ENCODE data around the gene PDF. TPM values are rescaled to one million over a fixed set of nuclear protein-coding genes. Genes with fewer than 3 reads are reported as not detected.

Gene PDF
- total RNA-seq, 1 donor from 2014 or later: 20.1 TPM

DNA sequence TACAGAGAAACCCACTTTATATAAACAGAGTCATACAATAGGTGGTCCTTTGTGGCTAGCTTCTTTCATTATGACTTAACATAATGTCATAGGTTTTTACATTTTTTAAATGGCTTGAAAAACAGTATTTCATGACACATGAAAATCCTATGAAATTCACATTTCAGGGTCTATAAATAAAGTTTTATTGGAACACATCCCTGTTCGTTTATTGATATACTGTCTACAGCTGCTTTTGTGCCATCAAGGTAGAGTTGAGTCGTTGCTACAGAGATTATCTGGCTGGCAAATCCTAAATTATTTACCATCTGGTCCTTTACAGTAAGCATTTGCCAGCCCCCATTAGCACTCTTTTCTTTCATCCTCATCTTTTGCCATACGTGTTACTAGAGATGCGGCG, 16.9 kb downstream of the PDF start:
- Mint-ChIP-seq H3K27me3 (ENCODE audit: low read depth) (no peaks in the 10 kb centered on the region), H3K4me1 (peaks cover 19% of the 10 kb centered on the region), H3K4me3 (peak overlapping the region; percentile 87)

DNA sequence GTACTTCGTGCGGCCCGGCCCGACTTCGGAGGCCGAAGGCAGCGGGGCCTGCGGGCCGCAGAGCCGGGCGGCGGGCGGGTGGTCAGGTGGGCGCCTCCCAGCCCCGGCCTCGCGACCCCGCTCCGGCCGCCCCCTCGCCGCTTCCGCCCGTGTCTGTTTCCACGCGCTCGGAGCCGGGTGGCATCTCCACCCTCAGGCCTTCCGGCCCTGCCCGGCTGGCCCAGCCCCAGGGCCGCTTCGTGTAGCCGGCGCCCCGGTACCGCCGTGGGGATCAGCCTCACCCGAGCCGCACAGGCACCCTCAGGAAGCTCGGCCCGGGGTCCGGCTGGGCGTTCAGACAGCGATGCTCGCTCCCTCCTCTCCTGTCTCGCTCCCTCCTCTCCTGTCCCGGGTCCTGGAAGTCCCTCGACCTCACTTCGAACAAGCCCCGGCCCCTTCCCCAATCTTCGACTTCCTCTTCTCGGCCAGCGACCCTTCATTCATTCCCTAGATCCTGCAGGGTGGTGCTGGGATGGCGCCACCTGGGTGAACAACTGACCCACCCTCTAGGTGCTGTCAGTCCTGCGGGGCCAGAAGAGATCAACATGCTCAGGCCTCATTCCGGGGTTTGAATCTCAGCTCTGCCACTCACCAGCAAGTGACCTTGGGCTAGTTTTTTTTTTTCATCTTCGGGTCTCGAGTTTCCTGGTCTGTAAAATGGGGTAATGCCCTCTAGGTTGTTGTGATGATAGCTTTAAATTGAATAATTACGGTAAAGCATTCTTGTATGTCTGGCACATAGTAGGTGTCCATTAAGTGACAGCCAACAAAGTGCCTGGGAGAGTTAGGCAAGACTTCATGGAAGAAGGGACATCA, 18.6 kb downstream of the PDF start:
- Mint-ChIP-seq H3K9me3 (no peaks in the 10 kb centered on the region), H3K4me3 (peak overlapping the region; percentile 99), H3K27me3 (ENCODE audit: low read depth) (no peaks in the 10 kb centered on the region), H3K27ac (ENCODE audit: unreplicated experiment) (peak overlapping the region; percentile 96), H3K4me1 (peaks cover 19% of the 10 kb centered on the region), H3K36me3 (ENCODE audit: low read depth) (peaks cover 12% of the 10 kb centered on the region)
- TF ChIP-seq, protein P1, sequence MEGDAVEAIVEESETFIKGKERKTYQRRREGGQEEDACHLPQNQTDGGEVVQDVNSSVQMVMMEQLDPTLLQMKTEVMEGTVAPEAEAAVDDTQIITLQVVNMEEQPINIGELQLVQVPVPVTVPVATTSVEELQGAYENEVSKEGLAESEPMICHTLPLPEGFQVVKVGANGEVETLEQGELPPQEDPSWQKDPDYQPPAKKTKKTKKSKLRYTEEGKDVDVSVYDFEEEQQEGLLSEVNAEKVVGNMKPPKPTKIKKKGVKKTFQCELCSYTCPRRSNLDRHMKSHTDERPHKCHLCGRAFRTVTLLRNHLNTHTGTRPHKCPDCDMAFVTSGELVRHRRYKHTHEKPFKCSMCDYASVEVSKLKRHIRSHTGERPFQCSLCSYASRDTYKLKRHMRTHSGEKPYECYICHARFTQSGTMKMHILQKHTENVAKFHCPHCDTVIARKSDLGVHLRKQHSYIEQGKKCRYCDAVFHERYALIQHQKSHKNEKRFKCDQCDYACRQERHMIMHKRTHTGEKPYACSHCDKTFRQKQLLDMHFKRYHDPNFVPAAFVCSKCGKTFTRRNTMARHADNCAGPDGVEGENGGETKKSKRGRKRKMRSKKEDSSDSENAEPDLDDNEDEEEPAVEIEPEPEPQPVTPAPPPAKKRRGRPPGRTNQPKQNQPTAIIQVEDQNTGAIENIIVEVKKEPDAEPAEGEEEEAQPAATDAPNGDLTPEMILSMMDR (conservative IDR thresholded peaks at IDR 0.05): no peak
- peak; percentile 33 for DNase-seq (ENCODE audit: low read depth, low spot score)

More for the DNA sequence above, 16.9 kb downstream of the PDF start:
- Mint-ChIP-seq H3K36me3 (ENCODE audit: low read depth) (peaks cover 12% of the 10 kb centered on the region), H3K27ac (ENCODE audit: unreplicated experiment) (no peak overlapping the region), H3K9me3 (no peaks in the 10 kb centered on the region)
- TF ChIP-seq, protein P1 (conservative IDR thresholded peaks at IDR 0.05): no peak
- no peak for DNase-seq (ENCODE audit: low read depth, low spot score)

DNA sequence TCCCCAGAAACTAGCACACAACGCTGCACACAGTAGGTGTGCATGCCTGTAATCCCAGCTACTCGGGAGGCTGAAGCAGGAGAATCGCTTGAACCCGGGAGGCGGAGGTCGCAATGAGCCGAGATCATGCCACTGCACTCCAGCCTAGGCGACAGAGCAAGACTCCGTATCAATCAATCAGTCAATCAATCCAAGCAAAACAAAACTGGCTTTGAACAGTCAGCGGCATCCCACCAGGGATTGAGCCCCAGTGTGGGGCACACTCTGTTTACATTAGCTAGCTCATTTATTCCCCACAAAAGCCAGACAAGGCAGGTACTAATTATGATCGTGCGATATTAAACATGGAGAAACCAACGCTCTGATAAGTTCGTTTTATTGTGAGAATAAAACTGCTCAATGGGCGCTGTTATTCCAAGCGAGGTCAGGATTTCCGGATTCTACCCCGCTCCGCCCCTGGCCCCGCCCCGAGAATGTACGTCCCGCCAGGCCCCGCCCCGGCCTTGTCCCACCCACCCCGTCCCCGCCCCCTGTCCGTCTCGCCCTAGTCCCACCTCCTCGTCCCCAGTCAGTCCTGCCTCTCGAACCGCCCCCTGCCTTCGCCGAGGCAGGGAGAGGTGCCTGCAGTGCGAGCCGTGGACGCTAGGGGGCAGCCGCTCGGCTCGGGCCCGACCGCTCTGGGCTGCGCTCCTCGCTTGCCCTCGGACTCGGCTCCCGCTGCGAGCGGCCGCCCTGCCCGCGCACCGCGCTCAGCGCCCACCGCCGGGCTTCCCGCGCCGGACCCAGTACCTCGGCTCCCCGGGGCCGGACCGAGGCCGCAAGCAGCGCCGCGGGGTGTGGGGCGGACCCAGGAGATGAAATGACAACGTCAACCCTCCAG, 19.5 kb downstream of the PDF start, which contains the start of gene VPS4A:
Gene VPS4A, plus strand, starts transcription at position 698 of the 880 bp plus-strand sequence. Its CDS starts 162 bp downstream, at position 860.
- TF ChIP-seq, protein P1 (conservative IDR thresholded peaks at IDR 0.05): peak; percentile 87
- peak within 1 kb of the TSS; percentile 96 for H3K27ac Mint-ChIP-seq (ENCODE audit: unreplicated experiment)
- H3K4me3 Mint-ChIP-seq: peak within 1 kb of the TSS; percentile 99
- DNase-seq (ENCODE audit: low read depth, low spot score): peak; percentile 99
- H3K4me1 Mint-ChIP-seq: peaks cover 19% of the 10 kb centered on the region
- no peaks in the 10 kb centered on the region for H3K27me3 Mint-ChIP-seq (ENCODE audit: low read depth)
- H3K9me3 Mint-ChIP-seq: no peaks in the 10 kb centered on the region
- H3K36me3 Mint-ChIP-seq (ENCODE audit: low read depth): peaks cover 8% of the 10 kb centered on the region

DNA sequence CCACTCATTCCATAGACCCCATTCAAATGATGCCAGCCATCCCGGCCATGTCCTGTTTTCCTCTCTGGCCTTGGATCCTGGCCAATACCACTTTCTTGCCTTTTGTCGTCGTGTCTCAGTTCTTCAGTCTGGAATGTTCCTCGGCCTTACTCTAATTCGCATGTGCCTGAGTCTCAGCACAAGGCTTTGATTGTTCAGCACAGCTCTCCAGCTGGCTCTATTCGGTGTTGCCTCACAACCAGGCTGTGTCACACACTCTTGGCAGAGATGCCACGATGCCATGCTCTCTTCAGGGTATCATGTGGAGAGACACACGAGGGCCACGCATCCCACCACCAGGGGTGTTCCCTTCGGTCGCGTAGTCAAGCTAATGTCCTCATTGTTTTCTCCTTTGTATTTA, 21.1 kb downstream of the PDF start:
- TF ChIP-seq, protein P1 (conservative IDR thresholded peaks at IDR 0.05): no peak
- no peak overlapping the region for H3K27ac Mint-ChIP-seq (ENCODE audit: unreplicated experiment)
- H3K4me3 Mint-ChIP-seq: peak overlapping the region; percentile 69
- DNase-seq (ENCODE audit: low read depth, low spot score): no peak
- peaks cover 8% of the 10 kb centered on the region for H3K36me3 Mint-ChIP-seq (ENCODE audit: low read depth)
- no peaks in the 10 kb centered on the region for H3K9me3 Mint-ChIP-seq
- no peaks in the 10 kb centered on the region for H3K27me3 Mint-ChIP-seq (ENCODE audit: low read depth)
- H3K4me1 Mint-ChIP-seq: peaks cover 19% of the 10 kb centered on the region

DNA sequence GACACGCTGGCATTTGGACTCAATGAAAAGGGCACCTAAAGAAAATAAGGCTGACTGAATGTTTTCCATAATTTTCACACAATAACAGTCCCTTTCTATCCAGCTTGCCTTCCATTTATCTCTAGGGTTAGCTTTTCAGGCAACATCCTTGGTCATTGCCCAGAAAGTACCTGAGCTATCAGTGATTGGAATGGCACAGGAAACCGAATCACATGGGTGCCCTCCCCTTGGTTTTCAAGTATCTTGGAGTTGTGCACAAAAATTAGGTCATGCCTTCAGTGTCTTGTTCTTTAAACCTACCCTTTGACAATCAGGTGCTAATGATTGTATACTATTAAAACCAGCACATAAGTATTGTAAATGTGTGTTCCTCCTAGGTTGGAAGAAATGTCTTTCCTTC, 22.5 kb downstream of the PDF start:
- Mint-ChIP-seq H3K9me3 (no peaks in the 10 kb centered on the region), H3K4me1 (peaks cover 14% of the 10 kb centered on the region), H3K4me3 (no peak overlapping the region), H3K27me3 (ENCODE audit: low read depth) (no peaks in the 10 kb centered on the region), H3K36me3 (ENCODE audit: low read depth) (peaks cover 5% of the 10 kb centered on the region), H3K27ac (ENCODE audit: unreplicated experiment) (no peak overlapping the region)
- TF ChIP-seq, protein P1 (conservative IDR thresholded peaks at IDR 0.05): no peak
- no peak for DNase-seq (ENCODE audit: low read depth, low spot score)

Measured in neural crest cell (in vitro differentiated cells).